HepG2 (cell line): Measurements from ENCODE around the gene WDFY1. TPM values are rescaled to one million over a fixed set of nuclear protein-coding genes. Genes with fewer than 3 reads are reported as not detected.

Source experiments
- AHR ChIP-seq: IDR thresholded peaks from 2 replicates; pipeline ENCODE4 v1.6.1; 2018; ENCODE audit warnings: missing genetic modification reagents, missing compliant biosample characterization
- ATF1 ChIP-seq: IDR thresholded peaks from 2 replicates; pipeline ENCODE4 v1.6.1; 2016; ENCODE audit warnings: mild to moderate bottlenecking, control low read depth
- DBP ChIP-seq: sonication (generic); formaldehyde crosslinking; IDR thresholded peaks from 2 replicates; pipeline ENCODE4 v1.4.0; 2020; ENCODE audit warnings: missing genetic modification reagents; ENCODE audit errors: not compliant biosample characterization
- IRF9 ChIP-seq: sonication (generic); formaldehyde crosslinking; IDR thresholded peaks from 2 replicates; pipeline ENCODE4 v1.8.0; 2022; ENCODE audit warnings: missing genetic modification reagents, mild to moderate bottlenecking, borderline replicate concordance
- MBD4 ChIP-seq: IDR thresholded peaks from 2 replicates; pipeline ENCODE4 v1.6.1; 2012; ENCODE audit warnings: low read length, inconsistent platforms, borderline replicate concordance
- MEIS2 ChIP-seq: sonication (generic); formaldehyde crosslinking; IDR thresholded peaks from 2 replicates; pipeline ENCODE4 v1.9.0; 2021; ENCODE audit warnings: mild to moderate bottlenecking, missing genetic modification reagents
- NBN ChIP-seq: fragments of 450-650 bp; conservative IDR thresholded peaks from 2 replicates; pipeline ENCODE4 v1.6.1; 2017
- NCOA2 ChIP-seq: sonication (generic); formaldehyde crosslinking; IDR thresholded peaks from 2 replicates; pipeline ENCODE4 v1.8.0; 2022; ENCODE audit warnings: inconsistent platforms
- NFRKB ChIP-seq: fragments of 450-650 bp; IDR thresholded peaks from 2 replicates; pipeline ENCODE4 v1.6.1; 2017
- SIX4 ChIP-seq: sonication (generic); formaldehyde crosslinking; IDR thresholded peaks from 2 replicates; pipeline ENCODE4 v1.4.0; 2020; ENCODE audit warnings: missing genetic modification reagents
- SNAPC2 ChIP-seq: sonication (generic); formaldehyde crosslinking; IDR thresholded peaks from 2 replicates; pipeline ENCODE4 v1.8.1; 2022; ENCODE audit warnings: mild to moderate bottlenecking, missing genetic modification reagents
- STAT6 ChIP-seq: sonication (generic); formaldehyde crosslinking; IDR thresholded peaks from 2 replicates; pipeline ENCODE4 v1.4.0; 2020; ENCODE audit warnings: missing genetic modification reagents, mild to moderate bottlenecking, borderline replicate concordance
- TFAP4 ChIP-seq: sonication (generic); IDR thresholded peaks from 2 replicates; pipeline ENCODE4 v1.6.1; 2016; ENCODE audit warnings: low read depth, borderline replicate concordance
- TIGD3 ChIP-seq: sonication (generic); formaldehyde crosslinking; IDR thresholded peaks from 2 replicates; pipeline ENCODE4 v1.5.1; 2020; ENCODE audit warnings: mild to moderate bottlenecking, missing genetic modification reagents, borderline replicate concordance
- ZBTB46 ChIP-seq: sonication (generic); formaldehyde crosslinking; IDR thresholded peaks from 2 replicates; pipeline ENCODE4 v1.4.0; 2020; ENCODE audit warnings: mild to moderate bottlenecking, missing genetic modification reagents, borderline replicate concordance
- ZNF136 ChIP-seq: sonication (generic); formaldehyde crosslinking; IDR thresholded peaks from 2 replicates; pipeline ENCODE4 v1.8.1; 2022; ENCODE audit warnings: low read depth, mild to moderate bottlenecking, moderate library complexity, missing genetic modification reagents
- ZNF235 ChIP-seq: sonication (generic); formaldehyde crosslinking; IDR thresholded peaks from 2 replicates; pipeline ENCODE4 v1.8.1; 2023; ENCODE audit warnings: mild to moderate bottlenecking, missing genetic modification reagents, borderline replicate concordance
- ZNF431 ChIP-seq: sonication (generic); formaldehyde crosslinking; IDR thresholded peaks from 2 replicates; pipeline ENCODE4 v1.9.0; 2022; ENCODE audit warnings: missing genetic modification reagents, low read depth, mild to moderate bottlenecking, borderline replicate concordance
- ZNF44 ChIP-seq: sonication (generic); formaldehyde crosslinking; IDR thresholded peaks from 2 replicates; pipeline ENCODE4 v1.5.1; 2020; ENCODE audit warnings: mild to moderate bottlenecking, missing genetic modification reagents
- ZNF496 ChIP-seq: sonication (generic); formaldehyde crosslinking; IDR thresholded peaks from 2 replicates; pipeline ENCODE4 v1.8.1; 2023; ENCODE audit warnings: mild to moderate bottlenecking, moderate library complexity, missing genetic modification reagents; ENCODE audit not compliant: insufficient replicate concordance
- polyA plus RNA-seq, 8 experiments: library from polyadenylated mRNA; depleted of rRNA in 3 of 8; stranded (reverse) in 7 of 8; unstranded in 1 of 8; fragments of >200 nt; fragmentation: Illumina TruSeq in 4 of 8; extraction: Trizol in 4 of 8; gene quantifications; 2 replicates each; pipeline versions ENCODE4 v1.2.1 to v1.2.3, GENCODE V29; 2011 to 2016; ENCODE audit warnings: low read depth in 4 of 8, missing spikeins in 1 of 8, mixed read lengths in 1 of 8; ENCODE audit not compliant: insufficient read depth in 1 of 8
- total RNA-seq, 5 experiments: library from RNA; depleted of rRNA; stranded (reverse); fragments of >200 nt; fragmentation: Illumina TruSeq; extraction: Trizol; gene quantifications; 2 replicates each; pipeline ENCODE4 v1.2.3, GENCODE V29; 2016; ENCODE audit warnings: low read depth in 1 of 5

Gene WDFY1
- total and polyA plus RNA-seq, 2 of the 13 experiments (the other 11 are each of a cell fraction or from before 2014, with no cell fraction given): 77.0 to 78.4 TPM

- TF ChIP-seq TIGD3 (CRISPR knock-in tag): peak; percentile 52; the same call in 1 of the 2 replicates
- TF ChIP-seq ZNF235 (CRISPR knock-in tag): 0 out of 2 replicates have a peak, but pooled peaks have one; percentile 87
- TF ChIP-seq SNAPC2 (CRISPR knock-in tag): peak; percentile 92; the same call in 1 of the 2 replicates
- TF ChIP-seq NCOA2 (CRISPR knock-in tag): peak; percentile 79
- peak; percentile 94; the same call in 1 of the 2 replicates for TF ChIP-seq IRF9 (CRISPR knock-in tag)
- TF ChIP-seq ZNF431 (CRISPR knock-in tag): peak; percentile 92; the same call in 1 of the 2 replicates
- peak; percentile 98 for TF ChIP-seq AHR (CRISPR knock-in tag)
- no peak for TF ChIP-seq ZNF496 (CRISPR knock-in tag)
- no peak for TF ChIP-seq NBN
- peak; percentile 88 for TF ChIP-seq SIX4
- peak; percentile 94; the same call in 1 of the 2 replicates for TF ChIP-seq MBD4
- peak; percentile 97 for TF ChIP-seq NFRKB
- TF ChIP-seq ZNF136: peak; percentile 99
- TF ChIP-seq ATF1 (CRISPR knock-in tag): peak; percentile 67; the same call in 1 of the 2 replicates
- peak; percentile 72; the same call in 1 of the 2 replicates for TF ChIP-seq TFAP4
- peak; percentile 94 for TF ChIP-seq MEIS2 (CRISPR knock-in tag)
- peak; percentile 97 for TF ChIP-seq ZNF44 (CRISPR knock-in tag)
- peak; percentile 98; the same call in 1 of the 2 replicates for TF ChIP-seq STAT6 (CRISPR knock-in tag)
- TF ChIP-seq ZBTB46 (CRISPR knock-in tag): 0 out of 2 replicates have a peak, but pooled peaks have one; percentile 84
- peak; percentile 85 for TF ChIP-seq DBP (CRISPR knock-in tag)
Observed at GRCh38 chr2:223957092-223957851, 12.1 kb upstream of the WDFY1 start, which contains the start of gene MRPL44 (continued).
